ENCODE results near the gene NPAT.

The NPAT gene

DNA sequence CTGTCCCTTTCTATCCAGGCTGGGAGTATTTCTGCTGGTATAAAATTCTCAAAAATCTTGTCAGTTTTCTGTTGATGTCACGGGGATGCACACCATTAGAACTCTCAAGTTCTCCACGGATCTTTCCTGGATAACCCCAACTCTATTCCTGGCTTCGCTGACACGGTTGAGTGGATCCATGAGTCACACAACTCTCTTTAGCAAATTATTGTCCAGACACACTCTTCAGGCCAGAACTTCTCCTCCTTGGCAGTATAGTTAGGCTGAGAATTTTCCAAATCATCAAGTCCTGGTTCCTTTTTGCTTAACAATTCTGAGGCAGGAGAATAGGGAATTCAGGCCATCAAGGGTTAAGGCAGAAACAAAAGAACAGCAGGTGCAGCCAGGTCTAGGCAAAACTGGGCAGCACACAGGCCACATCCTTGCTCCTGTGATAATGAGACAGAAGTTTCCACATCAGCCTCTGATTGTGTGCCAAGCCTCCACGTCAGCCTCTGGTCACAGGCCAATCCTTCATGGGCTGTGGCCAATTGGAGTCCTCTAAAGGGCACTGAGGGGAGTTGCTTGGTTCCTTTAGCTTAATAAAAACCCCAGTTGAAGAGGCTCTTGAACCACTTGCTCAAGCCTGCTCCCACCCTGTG is 106.8 kb downstream of the NPAT start:
- DNase-seq (ENCODE audit: low read depth), result peak; percentile 55
- TF ChIP-seq, protein P1, sequence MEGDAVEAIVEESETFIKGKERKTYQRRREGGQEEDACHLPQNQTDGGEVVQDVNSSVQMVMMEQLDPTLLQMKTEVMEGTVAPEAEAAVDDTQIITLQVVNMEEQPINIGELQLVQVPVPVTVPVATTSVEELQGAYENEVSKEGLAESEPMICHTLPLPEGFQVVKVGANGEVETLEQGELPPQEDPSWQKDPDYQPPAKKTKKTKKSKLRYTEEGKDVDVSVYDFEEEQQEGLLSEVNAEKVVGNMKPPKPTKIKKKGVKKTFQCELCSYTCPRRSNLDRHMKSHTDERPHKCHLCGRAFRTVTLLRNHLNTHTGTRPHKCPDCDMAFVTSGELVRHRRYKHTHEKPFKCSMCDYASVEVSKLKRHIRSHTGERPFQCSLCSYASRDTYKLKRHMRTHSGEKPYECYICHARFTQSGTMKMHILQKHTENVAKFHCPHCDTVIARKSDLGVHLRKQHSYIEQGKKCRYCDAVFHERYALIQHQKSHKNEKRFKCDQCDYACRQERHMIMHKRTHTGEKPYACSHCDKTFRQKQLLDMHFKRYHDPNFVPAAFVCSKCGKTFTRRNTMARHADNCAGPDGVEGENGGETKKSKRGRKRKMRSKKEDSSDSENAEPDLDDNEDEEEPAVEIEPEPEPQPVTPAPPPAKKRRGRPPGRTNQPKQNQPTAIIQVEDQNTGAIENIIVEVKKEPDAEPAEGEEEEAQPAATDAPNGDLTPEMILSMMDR (IDR thresholded peaks at IDR 0.05; ENCODE audit: control insufficient read depth, insufficient read depth, low read depth, low read length, missing control alignments), result no peak
- H3K4me3 ChIP-seq (ENCODE audit: control insufficient read depth, low read depth, low read length), result no peak overlapping the region

DNA sequence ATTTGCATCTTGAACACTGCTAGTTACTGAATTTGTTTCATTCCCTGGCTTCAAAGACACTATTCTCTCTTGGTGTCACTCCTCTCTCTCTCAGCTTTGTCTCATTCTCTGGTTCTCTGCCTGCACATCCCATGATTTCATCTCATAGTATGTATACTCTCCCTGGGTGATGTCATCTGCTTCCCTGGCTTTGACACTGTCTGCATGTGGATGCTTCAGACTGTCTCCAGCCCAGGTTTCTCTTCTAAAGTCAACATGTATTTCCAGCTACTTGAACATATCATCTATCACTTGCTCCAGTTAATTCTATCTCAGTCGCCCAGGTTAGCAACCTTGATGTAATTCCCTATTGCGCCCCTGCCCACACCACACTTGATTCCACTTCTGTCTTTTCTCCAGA is 110.4 kb downstream of the NPAT start:
- no peak overlapping the region for H3K4me3 ChIP-seq (ENCODE audit: control insufficient read depth, low read depth, low read length)
- TF ChIP-seq, protein P1 (IDR thresholded peaks at IDR 0.05; ENCODE audit: control insufficient read depth, insufficient read depth, low read depth, low read length, missing control alignments), result no peak
- DNase-seq (ENCODE audit: low read depth), result no peak

DNA sequence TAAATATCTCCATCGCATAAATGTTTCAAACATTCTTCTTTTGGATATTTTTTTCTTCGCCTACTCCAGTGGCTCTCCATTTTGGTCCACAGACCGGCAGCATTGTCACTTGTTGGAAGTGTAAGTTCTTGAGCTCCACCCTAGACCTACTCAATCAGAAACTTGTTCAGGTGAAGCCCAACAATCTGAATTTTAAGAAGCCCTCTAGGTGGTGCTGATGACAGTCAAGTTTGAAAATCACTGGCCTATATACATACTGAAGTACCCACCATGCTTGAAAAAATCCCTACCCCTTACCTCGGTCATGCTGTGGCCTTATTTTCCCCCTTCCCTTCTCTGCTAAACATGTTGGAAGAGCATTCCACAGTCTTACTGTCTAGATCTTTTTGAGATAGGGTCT is 111.3 kb downstream of the NPAT start:
- TF ChIP-seq, protein P1 (IDR thresholded peaks at IDR 0.05; ENCODE audit: control insufficient read depth, insufficient read depth, low read depth, low read length, missing control alignments), result no peak
- H3K4me3 ChIP-seq (ENCODE audit: control insufficient read depth, low read depth, low read length), result no peak overlapping the region
- DNase-seq (ENCODE audit: low read depth), result no peak
